Tibial artery (tissue), 4 donors: Measurements from ENCODE around the gene DCLK2.

ENCODE experiments used
- DNase-seq, 2 donors: peaks; one replicate each; pipeline ENCODE4 v3.0.0-alpha.2; 2019
- H3K27ac ChIP-seq, 2 donors: fragments of 200-600 bp; sonication (generic) in 1 of 2; 1 replicate in 1 of 2; 2 replicates in 1 of 2; pipeline ENCODE4 v1.5.1; 2018 to 2019; ENCODE audit warnings: mild to moderate bottlenecking in 1 of 2
- H3K27me3 ChIP-seq, 2 donors: fragments of 200-600 bp; sonication (generic) in 1 of 2; one replicate each; pipeline versions ENCODE4 v1.5.1 to v1.6.0; 2016 to 2019
- H3K36me3 ChIP-seq, 3 donors: fragments of 200-600 bp; sonication (generic) in 2 of 3; one replicate each; pipeline ENCODE4 v1.5.1; 2016 to 2019; ENCODE audit warnings: mild to moderate bottlenecking in 2 of 3
- H3K4me1 ChIP-seq, 4 donors: fragments of 200-600 bp; sonication (generic) in 2 of 4; 1 replicate in 3 of 4; 2 replicates in 1 of 4; pipeline ENCODE4 v1.5.1; 2016 to 2019
- H3K4me3 ChIP-seq, 2 donors: fragments of 200-600 bp; sonication (generic) in 1 of 2; 1 replicate in 1 of 2; 2 replicates in 1 of 2; pipeline ENCODE4 v1.5.1; 2018 to 2019; ENCODE audit warnings: mild to moderate bottlenecking in 2 of 2
- H3K9me3 ChIP-seq, 3 donors: fragments of 200-600 bp; sonication (generic) in 1 of 3; one replicate each; pipeline ENCODE4 v1.5.1; 2016 to 2019
- CTCF ChIP-seq, 2 experiments: fragments of 200-600 bp in 1 of 2; fragments of 450-650 bp in 1 of 2; IDR thresholded peaks; one replicate each; pipeline ENCODE4 v1.5.1; 2017 to 2019; ENCODE audit warnings: antibody characterized with exemption in 2 of 2, mild to moderate bottlenecking in 1 of 2, moderate library complexity in 1 of 2
- intact Hi-C: fragments of 100-400 bp; cut with DNase I; formaldehyde crosslinking; loops from one replicate; pipeline ENCODE4 v1.15.0; 2023; ENCODE audit warnings: low total_unique reads

Gene DCLK2

GRCh38 chr4:150164956-150165629, 86.8 kb downstream of the DCLK2 start:
- no peak overlapping the region for H3K4me3 ChIP-seq
- no peaks in the 10 kb centered on the region for H3K36me3 ChIP-seq
- H3K27ac ChIP-seq, result no peak overlapping the region
- H3K27me3 ChIP-seq, result no peaks in the 10 kb centered on the region
- intact Hi-C loops, result no loop called here
- no peaks in the 10 kb centered on the region for H3K9me3 ChIP-seq
- no peak for TF ChIP-seq CTCF (IDR thresholded peaks at IDR 0.05)
- no peak for DNase-seq
- peaks cover 0 to 5% (median 0%) of the 10 kb centered on the region in 4 donors for H3K4me1 ChIP-seq

GRCh38 chr4:150167054-150167453, 88.8 kb downstream of the DCLK2 start:
- Histone ChIP-seq H3K36me3 (no peaks in the 10 kb centered on the region), H3K27me3 (no peaks in the 10 kb centered on the region), H3K4me3 (no peak overlapping the region), H3K27ac (no peak overlapping the region), H3K9me3 (no peaks in the 10 kb centered on the region), H3K4me1 (peaks cover 0 to 5% (median 0%) of the 10 kb centered on the region in 4 donors)
- intact Hi-C loops, result no loop called here
- TF ChIP-seq CTCF (IDR thresholded peaks at IDR 0.05), result no peak
- DNase-seq, result no peak

GRCh38 chr4:150173432-150173861, 95.2 kb downstream of the DCLK2 start:
- DNase-seq, result no peak
- no peaks in the 10 kb centered on the region for H3K9me3 ChIP-seq
- H3K4me1 ChIP-seq, result peaks cover 0 to 28% (median 10%) of the 10 kb centered on the region in 4 donors
- no peaks in the 10 kb centered on the region for H3K36me3 ChIP-seq
- no peaks in the 10 kb centered on the region for H3K27me3 ChIP-seq
- no peak for TF ChIP-seq CTCF (IDR thresholded peaks at IDR 0.05)
- H3K27ac ChIP-seq, result no peak overlapping the region
- no peak overlapping the region for H3K4me3 ChIP-seq
- intact Hi-C loops, result no loop called here

- H3K36me3 ChIP-seq, result no peaks in the 10 kb centered on the region
- H3K4me3 ChIP-seq, result no peak overlapping the region
- H3K4me1 ChIP-seq, result peaks cover 0 to 31% (median 10%) of the 10 kb centered on the region in 4 donors
- TF ChIP-seq CTCF (IDR thresholded peaks at IDR 0.05), result no peak
- no peaks in the 10 kb centered on the region for H3K9me3 ChIP-seq
- no peak for DNase-seq
- H3K27me3 ChIP-seq, result no peaks in the 10 kb centered on the region
- intact Hi-C loops, result no loop called here
- no peak overlapping the region for H3K27ac ChIP-seq
Observed at GRCh38 chr4:150173982-150174398, 95.7 kb downstream of the DCLK2 start.

GRCh38 chr4:150176547-150176946, 98.3 kb downstream of the DCLK2 start:
- Histone ChIP-seq H3K9me3 (no peaks in the 10 kb centered on the region), H3K27me3 (no peaks in the 10 kb centered on the region), H3K36me3 (no peaks in the 10 kb centered on the region), H3K27ac (no peak overlapping the region), H3K4me3 (no peak overlapping the region), H3K4me1 (peaks cover 0 to 31% (median 10%) of the 10 kb centered on the region in 4 donors)
- TF ChIP-seq CTCF (IDR thresholded peaks at IDR 0.05), result no peak
- intact Hi-C loops, result no loop called here
- DNase-seq, result no peak
